Loucy (cell line): Measurements from ENCODE around the gene IL1B.
"Not testable (repeated sequence)": the region's sequence is repeated elsewhere in the genome, so short reads cannot be mapped to it uniquely, and the experiment has no call there.

Experiments
- H2AFZ ChIP-seq: fragments of 200-600 bp; sonication (generic); 2 replicates; pipeline ENCODE4 v1.6.0; 2016; ENCODE audit warnings: antibody characterized with exemption, mild to moderate bottlenecking, low read length, moderate library complexity
- H3F3A ChIP-seq: fragments of 200-600 bp; 2 replicates; pipeline ENCODE4 v1.6.0; 2016; ENCODE audit warnings: antibody characterized with exemption, low read depth, mild to moderate bottlenecking
- H3K27me3 ChIP-seq: fragments of 200-600 bp; sonication (generic); 2 replicates; pipeline ENCODE4 v1.6.1; 2014; ENCODE audit warnings: low read length, mild to moderate bottlenecking; ENCODE audit not compliant: insufficient read depth, poor library complexity, severe bottlenecking
- H3K36me3 ChIP-seq: fragments of 200-600 bp; sonication (generic); 2 replicates; pipeline ENCODE4 v1.6.1; 2016; ENCODE audit warnings: low read length; ENCODE audit not compliant: insufficient read depth
- H3K4me1 ChIP-seq: fragments of 200-600 bp; sonication (generic); 2 replicates; pipeline ENCODE4 v1.5.1; 2014; ENCODE audit warnings: low read length, mild to moderate bottlenecking; ENCODE audit not compliant: insufficient read depth, poor library complexity, severe bottlenecking
- H3K4me2 ChIP-seq: fragments of 200-600 bp; sonication (generic); 2 replicates; pipeline ENCODE4 v1.6.0; 2014; ENCODE audit warnings: antibody characterized with exemption, low read length, low read depth, mild to moderate bottlenecking; ENCODE audit not compliant: poor library complexity, severe bottlenecking
- H3K4me3 ChIP-seq: fragments of 200-600 bp; sonication (generic); 2 replicates; pipeline ENCODE4 v1.5.1; 2014; ENCODE audit warnings: low read length, mild to moderate bottlenecking, mixed read lengths; ENCODE audit not compliant: poor library complexity, severe bottlenecking
- H3K79me2 ChIP-seq: fragments of 200-600 bp; sonication (generic); 2 replicates; pipeline ENCODE4 v1.6.1; 2014; ENCODE audit warnings: low read length; ENCODE audit not compliant: insufficient read depth
- H3K9ac ChIP-seq: fragments of 200-600 bp; sonication (generic); 2 replicates; pipeline ENCODE4 v1.6.0; 2014; ENCODE audit warnings: mild to moderate bottlenecking, low read depth, low read length, moderate library complexity; ENCODE audit not compliant: poor library complexity, severe bottlenecking
- H3K9me2 ChIP-seq: fragments of 200-600 bp; sonication (generic); replicated peaks from 2 replicates; pipeline ENCODE4 v1.6.1; 2016; ENCODE audit warnings: low read depth, low read length, mixed read lengths
- H3K9me3 ChIP-seq: fragments of 200-600 bp; sonication (generic); 2 replicates; pipeline ENCODE4 v1.6.1; 2014; ENCODE audit warnings: mild to moderate bottlenecking, antibody characterized with exemption, low read length, low read depth; ENCODE audit not compliant: insufficient read depth
- H4K20me1 ChIP-seq: fragments of 200-600 bp; sonication (generic); 2 replicates; pipeline ENCODE4 v1.6.0; 2014; ENCODE audit warnings: antibody characterized with exemption, low read length, mild to moderate bottlenecking; ENCODE audit not compliant: insufficient read depth, poor library complexity, severe bottlenecking
- EZH2phosphoT487 ChIP-seq: fragments of 200-600 bp; IDR thresholded peaks from 2 replicates; pipeline ENCODE4 v1.6.1; 2018; ENCODE audit warnings: antibody characterized with exemption, mild to moderate bottlenecking, moderate library complexity, borderline replicate concordance
- TF ChIP-seq, protein P1 (sequence below): fragments of 200-600 bp; sonication (generic); conservative IDR thresholded peaks from 2 replicates; pipeline ENCODE4 v1.5.1; 2014; ENCODE audit warnings: mild to moderate bottlenecking, antibody characterized with exemption, low read length

Gene IL1B

DNA sequence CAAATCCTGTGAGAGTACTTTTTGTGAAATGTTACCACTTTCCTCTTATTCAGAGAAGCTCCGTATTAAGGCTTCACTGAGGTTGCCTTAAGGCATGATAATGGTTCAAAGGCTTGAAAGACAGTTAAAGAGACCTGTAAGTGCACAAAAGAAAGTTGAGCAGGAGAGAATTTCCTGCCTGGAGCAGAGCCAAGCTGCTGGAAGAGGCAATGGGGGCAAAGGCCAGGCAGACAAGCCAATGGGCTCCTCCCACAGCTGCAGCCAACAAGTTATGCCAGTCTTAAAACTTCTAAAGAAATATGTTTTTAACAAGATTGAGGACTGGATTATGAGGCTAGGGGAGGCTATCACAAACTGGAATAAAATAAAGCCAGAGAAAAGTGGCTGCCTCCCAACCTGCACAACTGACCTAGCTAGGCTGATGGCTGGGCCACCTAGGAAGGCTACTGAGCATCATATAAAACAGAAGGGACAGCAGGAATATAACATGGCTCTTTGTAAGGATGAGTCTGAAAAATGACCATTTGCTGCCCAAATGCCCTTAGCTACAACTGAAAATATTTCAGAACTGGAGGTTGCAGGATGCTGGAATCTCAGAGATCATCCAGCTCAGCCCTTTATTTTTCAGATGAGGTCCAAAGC, 2.1 kb downstream of the IL1B start:
- Histone ChIP-seq H3K4me3 (no peak overlapping the region), H4K20me1 (no peaks in the 10 kb centered on the region)

DNA sequence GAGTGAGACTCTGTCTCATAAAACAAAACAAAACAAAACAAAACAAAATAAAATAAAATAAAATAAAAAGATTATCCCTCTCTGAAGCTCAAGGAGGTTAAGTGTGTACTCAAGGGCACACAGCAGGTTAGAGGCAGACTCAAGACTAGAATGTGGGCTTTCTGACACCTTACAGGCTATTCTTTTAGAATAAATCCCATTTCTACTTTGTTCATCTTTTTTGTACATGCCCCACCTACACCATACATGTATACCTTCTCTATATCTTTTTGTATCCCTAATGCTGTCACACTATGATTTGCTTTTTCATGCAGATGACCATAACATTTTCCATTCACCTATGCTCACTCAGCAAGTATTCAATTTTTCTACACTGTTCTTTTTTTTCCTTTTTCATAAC, 2.6 kb downstream of the IL1B start:
- no peaks in the 10 kb centered on the region for H3F3A ChIP-seq
- no peaks in the 10 kb centered on the region for H3K36me3 ChIP-seq
- H3K27me3 ChIP-seq = no peaks in the 10 kb centered on the region
- no peak overlapping the region for H3K4me3 ChIP-seq
- H3K4me1 ChIP-seq = peaks cover 15% of the 10 kb centered on the region
- H3K9ac ChIP-seq = no peak overlapping the region
- no peaks in the 10 kb centered on the region for H3K79me2 ChIP-seq
- no peak overlapping the region for H2AFZ ChIP-seq
- no peak overlapping the region for H3K4me2 ChIP-seq
- no peaks in the 10 kb centered on the region for H3K9me3 ChIP-seq
- H3K9me2 ChIP-seq = no peaks in the 10 kb centered on the region
- TF ChIP-seq, protein P1, sequence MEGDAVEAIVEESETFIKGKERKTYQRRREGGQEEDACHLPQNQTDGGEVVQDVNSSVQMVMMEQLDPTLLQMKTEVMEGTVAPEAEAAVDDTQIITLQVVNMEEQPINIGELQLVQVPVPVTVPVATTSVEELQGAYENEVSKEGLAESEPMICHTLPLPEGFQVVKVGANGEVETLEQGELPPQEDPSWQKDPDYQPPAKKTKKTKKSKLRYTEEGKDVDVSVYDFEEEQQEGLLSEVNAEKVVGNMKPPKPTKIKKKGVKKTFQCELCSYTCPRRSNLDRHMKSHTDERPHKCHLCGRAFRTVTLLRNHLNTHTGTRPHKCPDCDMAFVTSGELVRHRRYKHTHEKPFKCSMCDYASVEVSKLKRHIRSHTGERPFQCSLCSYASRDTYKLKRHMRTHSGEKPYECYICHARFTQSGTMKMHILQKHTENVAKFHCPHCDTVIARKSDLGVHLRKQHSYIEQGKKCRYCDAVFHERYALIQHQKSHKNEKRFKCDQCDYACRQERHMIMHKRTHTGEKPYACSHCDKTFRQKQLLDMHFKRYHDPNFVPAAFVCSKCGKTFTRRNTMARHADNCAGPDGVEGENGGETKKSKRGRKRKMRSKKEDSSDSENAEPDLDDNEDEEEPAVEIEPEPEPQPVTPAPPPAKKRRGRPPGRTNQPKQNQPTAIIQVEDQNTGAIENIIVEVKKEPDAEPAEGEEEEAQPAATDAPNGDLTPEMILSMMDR = no peak
- TF ChIP-seq EZH2phosphoT487 = no peak
- H4K20me1 ChIP-seq = no peaks in the 10 kb centered on the region

More for the DNA sequence above, 2.1 kb downstream of the IL1B start:
- Histone ChIP-seq H3K36me3 (no peaks in the 10 kb centered on the region), H3K9ac (no peak overlapping the region), H3K27me3 (no peaks in the 10 kb centered on the region), H3K9me2 (no peaks in the 10 kb centered on the region), H3K4me2 (no peak overlapping the region), H2AFZ (no peak overlapping the region), H3F3A (no peaks in the 10 kb centered on the region), H3K4me1 (peaks cover 15% of the 10 kb centered on the region), H3K79me2 (no peaks in the 10 kb centered on the region), H3K9me3 (no peaks in the 10 kb centered on the region)
- no peak for TF ChIP-seq EZH2phosphoT487
- TF ChIP-seq, protein P1 = no peak

DNA sequence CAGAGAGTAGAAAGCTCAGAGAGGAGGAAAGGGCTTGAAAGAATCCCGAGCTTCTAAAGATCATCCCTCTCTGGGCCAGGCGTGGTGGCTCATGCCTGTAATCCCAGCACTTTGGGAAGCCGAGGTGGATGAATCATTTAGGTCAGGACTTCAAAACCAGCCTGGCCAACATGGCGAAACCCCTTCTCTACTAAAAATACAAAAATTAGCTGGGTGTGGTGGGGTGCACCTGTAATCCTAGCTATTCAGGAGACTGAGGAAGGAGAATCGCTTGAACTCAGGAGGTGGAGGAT, 3.0 kb downstream of the IL1B start:
- H3K4me2 ChIP-seq, H3F3A ChIP-seq, H3K27me3 ChIP-seq, H3K9me3 ChIP-seq, H2AFZ ChIP-seq, H3K79me2 ChIP-seq, H3K9me2 ChIP-seq, H4K20me1 ChIP-seq, H3K9ac ChIP-seq, H3K36me3 ChIP-seq, H3K4me3 ChIP-seq: not testable (repeated sequence)
- peaks cover 15% of the 10 kb centered on the region for H3K4me1 ChIP-seq
